IPS-NIHi7 (cell line): ENCODE results near the gene BLACAT1.

Experiments
- DNase-seq: peaks from one replicate; pipeline ENCODE4 v3.0.0; 2012; ENCODE audit warnings: mixed read lengths; ENCODE audit errors: extremely low spot score

The BLACAT1 gene

DNA sequence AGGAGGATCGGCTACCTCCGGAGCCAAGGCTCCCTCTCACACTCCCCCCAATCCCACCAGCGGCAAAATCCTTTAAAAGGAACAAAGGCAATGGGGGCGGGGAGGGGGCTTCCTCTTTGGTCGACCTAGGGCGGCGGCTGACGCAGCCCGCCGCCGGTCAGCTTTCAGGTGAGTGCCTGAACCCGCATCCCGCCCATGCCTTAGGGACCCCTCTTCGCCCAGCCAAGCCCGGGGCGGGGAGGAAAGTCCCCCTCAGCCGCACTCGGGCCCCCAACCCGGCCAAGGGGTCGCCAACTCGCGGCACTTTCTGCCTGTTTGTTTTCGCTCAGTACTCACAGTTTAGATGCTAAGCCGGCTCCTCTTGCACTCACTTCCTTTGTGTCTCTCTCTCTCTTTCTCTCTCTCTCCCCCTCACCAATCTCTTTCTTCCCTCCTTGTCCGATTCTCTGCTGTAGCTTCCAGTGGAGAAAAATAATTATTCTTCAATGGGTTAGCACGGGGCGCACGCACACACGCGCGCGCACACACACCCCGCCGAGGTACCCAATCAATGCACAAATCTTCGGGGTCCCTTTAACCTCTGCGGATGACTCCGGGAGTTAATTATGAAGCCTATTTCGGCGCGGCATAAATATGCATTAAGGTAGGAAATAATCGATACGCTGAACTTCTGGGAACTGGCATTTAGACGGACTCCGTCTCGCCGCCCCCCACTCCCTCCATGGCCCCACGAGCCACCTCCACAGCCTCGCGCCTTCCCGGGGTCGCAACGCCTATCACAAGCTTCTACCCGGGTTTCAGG lies at the start of gene BLACAT1:
Gene BLACAT1 (minus strand): TSS at position 465 of the 802 bp plus-strand sequence.
- no peak for DNase-seq

DNA sequence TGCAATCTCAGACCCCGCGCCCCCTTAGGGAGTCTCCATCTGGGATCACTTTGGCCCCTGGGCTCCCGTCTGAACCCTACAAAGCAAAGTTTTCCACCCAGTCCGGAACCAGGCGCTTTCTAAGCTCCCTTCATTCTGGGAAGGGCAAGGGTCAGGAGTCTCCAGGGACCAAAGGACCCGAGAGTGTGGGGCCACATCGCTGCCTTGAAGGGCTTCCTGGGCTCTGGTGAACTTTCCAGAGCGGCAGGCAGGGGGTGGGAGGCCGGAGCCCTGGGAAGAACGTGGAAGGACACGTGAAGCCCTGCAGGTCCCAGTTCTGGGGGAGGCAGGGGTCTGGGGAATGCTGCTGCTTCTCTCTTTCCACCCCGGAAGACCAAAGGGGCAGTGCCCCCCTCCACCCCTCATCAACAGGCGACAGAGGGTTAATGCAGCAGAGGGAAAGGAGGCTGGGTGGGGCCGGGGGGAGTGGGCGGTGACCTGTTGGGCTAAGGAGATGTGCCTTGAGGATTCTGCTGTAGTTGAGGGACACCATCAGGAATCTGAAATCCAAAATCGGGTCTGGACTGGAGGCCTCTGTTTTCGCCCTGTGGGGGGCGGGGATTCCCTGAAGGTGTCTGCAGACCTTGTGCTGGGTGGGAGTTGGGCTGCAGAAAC lies 49.4 kb upstream of the BLACAT1 start:
- peak; percentile 56 for DNase-seq

DNA sequence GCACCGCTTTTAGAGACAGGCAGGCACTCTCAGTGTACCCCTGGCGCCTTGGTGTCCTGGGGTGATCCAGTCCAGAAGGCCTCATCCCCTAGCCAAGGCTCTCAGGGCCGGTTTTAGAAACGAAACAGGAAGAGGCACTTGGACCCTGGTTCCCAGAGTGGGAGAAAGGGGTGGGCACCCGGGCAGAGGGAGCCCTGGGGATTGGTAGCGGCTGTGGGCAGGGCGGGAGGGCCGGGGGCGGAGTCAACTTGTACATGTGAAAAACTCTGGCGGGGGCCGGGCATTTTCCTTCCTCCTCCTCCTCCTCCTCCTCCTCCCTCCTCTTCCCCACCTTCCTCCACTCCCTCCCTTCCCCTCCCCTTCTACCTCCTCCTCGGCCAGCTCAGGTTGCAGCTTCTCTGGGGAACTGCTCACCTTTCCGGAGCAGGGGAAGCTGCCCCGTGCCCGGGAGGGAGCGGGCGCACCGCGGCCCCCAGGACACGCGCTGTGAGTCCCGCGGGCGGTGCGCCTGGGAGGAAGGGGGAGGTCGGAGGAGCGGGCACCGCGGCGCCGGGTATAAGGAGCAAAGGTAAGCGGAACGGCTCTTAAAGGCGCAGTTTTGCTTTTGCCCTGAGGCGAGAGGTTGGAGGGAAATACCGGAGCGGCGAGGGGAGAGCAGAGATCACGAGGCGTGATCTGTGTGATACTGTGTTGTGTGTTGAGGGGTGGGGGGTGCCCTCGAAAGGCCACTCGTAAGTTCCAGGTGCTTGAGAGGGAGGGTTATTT lies 48.6 kb upstream of the BLACAT1 start, which contains the start of gene CDK18:
Gene CDK18 (plus strand): TSS at position 359 of the 765 bp plus-strand sequence. CDS start 18,499 bp downstream, outside the sequence.
- DNase-seq, result peak; percentile 89

DNA sequence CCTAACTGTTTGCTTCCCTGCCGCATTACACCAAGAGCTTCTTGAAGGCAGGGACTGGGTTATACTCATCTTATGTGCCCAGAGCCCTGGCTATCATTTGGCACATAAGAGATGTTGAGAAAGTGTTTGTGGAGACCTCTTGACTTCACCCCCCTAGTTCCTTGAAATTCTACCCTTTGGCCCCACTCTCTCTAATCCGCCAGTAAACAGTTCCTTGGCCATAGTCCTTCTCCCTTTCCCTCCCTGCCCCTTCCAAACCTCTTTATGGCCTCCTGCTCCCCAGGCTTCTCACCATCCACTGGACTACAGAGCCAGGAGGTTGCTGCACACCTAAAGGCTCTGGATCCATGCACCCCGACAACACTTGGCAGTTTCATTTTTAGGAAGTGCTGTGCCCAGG lies 47.1 kb upstream of the BLACAT1 start:
- no peak for DNase-seq

DNA sequence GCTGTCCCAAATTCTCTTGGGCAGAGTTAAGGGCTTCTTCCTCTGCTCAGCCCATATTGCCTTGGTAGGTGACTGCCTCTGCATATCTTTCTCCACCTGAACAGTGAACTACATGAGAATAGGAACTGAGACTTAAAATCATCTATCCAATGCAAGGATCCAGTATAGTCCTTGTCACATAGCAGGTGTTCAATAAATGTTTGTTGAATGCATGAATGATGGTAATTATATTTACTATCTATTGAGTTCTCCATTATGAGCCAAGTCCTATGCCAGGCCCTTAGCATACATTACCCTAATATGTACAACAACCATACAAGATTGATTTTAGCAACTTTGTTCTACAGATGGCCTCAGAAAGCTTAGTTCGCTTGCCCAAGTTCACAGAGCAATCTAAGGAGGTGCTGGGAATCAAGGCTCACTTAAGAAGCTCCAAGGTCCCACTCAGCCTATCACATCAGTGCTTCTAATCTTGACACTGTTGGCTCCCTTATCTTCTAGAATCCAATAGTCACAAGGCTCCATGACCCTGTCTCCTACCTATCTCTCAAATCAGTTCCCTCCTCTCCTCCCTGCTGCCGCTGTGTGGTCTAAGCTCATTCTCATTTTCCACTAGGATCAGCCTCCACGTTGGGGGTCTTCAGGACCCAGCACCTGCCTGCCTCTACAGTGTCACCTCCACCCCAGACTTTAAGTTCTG lies 46.4 kb upstream of the BLACAT1 start:
- no peak for DNase-seq

DNA sequence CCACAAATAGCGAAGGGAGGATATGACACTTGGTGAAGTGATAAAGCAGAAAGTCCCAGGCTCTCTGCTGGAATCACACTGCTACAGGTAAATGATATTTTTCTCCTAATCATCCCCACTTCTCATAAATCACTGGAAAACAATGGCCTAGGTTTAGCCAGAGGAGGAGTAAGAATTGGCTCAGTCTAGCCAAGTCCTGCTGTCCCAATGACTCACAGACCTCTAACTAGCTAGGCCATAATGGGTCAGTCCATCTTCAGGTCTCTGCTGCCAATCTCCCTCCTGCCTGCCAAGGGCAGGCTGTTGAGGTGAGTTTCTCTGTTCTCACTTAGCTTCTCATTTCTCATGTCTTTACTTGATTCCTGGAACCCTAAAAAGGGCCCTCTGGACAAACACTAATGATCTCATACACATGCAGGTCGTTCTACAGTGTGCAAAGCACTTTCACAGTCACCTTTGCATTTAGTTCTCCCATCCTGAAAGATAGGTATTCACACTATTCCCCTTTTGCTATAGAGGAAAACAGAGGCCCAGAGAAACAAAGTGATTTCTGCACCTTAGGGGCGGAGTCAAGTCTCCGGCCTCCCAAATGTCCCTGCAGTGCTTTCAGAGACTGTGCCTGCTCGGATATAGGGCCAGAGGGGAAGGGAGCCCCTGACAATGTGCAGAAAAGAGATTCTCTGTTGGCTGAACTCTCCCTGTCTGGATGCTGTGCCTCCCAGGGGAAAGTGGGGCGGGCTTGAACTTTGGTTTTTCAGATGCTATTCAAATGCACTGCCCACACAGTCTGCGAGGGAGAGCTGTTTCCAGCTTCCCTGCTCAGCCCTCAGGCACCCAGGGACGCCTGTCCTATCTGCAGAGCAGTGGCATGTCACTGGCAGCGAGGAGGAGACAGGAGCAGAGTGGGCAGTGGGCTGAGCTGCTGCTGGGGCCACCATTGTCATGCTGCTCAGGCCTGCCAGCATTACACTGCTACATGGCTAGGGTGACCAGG lies 44.7 kb upstream of the BLACAT1 start:
- DNase-seq, result no peak

DNA sequence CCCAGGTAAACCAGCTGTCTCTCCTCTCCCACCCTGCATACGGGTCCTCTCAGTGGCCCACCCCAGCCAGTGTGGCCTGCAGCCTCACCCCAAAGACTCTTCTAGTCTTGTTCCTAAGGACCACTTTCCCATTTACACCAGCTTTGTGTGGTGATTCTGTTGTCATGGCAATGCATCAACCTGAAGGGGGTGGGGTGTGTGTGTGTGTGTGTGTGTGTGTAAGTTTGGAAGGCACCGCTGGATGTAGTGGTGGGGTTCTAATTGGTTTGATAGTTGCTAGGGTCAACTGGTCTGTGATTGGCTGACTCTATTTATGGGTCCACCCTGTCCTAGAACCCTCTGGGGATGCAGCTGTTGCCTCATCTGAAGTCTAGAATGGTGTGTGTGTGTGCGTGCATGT lies 43.9 kb upstream of the BLACAT1 start:
- no peak for DNase-seq

DNA sequence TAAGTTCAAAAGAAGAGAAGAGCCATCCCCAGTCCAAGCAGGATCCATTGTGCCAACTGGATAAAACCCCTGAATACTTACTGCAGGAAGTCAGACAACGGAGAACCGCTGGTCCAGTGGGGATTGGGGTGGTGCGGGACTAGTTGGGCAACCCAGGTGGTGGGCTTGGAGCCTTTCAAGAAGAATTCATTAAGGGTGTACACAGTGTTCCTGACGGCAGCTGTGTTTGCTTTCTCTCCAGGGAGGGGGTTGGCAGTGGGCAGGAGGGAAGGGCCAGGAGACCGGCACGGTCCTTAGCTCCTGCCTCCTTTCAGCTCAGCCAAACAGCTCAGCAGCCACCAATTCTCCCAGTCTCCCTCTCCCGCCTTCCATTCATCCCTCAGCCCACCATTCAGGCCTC lies 41.5 kb upstream of the BLACAT1 start:
- no peak for DNase-seq

DNA sequence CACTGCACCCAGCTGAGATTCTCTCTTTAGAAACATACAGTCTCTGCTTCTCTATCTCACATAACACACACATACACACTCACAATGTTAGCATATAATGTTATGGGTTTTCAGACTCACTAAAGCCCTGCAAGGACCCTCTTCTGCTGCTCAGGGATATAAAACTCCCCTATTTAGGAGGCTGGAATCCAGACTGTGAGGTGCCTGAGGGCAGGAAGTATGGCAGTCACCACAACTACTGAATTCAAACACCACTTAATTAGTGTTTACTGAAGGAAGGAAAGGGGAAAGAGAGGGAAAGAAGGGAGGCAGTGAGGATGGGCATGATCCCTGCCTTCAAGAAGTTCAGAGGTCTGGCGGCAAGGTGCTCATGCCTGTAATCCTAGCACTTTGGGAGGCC lies 40.8 kb upstream of the BLACAT1 start:
- no peak for DNase-seq

DNA sequence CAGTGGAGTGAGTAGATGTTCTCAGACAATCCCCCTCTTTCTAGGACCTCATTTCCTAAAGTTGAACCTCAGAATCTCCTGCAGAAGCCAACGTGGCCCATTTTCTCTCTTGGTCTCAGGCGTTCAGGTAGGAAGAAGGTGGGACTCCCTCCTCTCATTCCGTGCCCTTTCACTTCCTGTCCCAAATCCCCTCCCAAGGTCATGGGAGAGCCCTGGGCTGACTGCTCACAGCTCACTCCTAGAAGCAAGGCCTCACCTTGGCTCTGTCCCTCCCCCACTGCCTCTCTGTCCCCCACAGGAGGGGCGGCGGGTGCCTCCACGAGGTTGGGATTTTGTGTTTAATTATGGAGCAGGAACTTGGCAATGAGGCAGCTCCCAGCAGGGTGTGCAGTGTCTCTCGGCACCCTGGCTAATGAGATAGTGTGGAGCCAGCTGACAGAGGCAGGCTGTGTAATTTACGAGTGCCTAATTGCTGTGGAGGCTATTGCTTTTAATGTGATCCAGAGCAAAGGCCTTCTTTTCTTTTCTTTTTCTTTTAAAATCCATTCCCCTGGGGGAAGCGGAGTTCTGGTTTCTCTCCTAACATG lies 39.5 kb upstream of the BLACAT1 start:
- DNase-seq, result no peak

DNA sequence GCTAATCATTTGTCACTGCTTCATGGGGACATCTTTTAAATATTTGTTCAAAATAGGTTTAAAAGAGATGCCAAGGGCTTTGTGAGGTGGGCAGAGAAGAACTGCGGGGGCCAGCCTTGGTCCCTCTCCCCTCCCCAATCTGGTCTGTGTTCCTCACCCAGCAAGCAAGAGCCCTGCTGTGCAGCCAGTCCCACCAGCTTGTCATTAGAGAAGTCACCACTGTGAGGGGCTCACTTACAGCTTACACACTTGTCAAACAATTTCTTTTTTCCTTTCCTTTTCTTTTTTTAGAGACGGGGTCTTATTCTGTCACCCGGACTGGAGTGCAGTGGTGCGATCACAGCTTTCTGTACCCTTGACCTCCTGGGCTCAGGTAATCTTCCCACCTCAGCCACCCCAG lies 38.3 kb upstream of the BLACAT1 start:
- no peak for DNase-seq

DNA sequence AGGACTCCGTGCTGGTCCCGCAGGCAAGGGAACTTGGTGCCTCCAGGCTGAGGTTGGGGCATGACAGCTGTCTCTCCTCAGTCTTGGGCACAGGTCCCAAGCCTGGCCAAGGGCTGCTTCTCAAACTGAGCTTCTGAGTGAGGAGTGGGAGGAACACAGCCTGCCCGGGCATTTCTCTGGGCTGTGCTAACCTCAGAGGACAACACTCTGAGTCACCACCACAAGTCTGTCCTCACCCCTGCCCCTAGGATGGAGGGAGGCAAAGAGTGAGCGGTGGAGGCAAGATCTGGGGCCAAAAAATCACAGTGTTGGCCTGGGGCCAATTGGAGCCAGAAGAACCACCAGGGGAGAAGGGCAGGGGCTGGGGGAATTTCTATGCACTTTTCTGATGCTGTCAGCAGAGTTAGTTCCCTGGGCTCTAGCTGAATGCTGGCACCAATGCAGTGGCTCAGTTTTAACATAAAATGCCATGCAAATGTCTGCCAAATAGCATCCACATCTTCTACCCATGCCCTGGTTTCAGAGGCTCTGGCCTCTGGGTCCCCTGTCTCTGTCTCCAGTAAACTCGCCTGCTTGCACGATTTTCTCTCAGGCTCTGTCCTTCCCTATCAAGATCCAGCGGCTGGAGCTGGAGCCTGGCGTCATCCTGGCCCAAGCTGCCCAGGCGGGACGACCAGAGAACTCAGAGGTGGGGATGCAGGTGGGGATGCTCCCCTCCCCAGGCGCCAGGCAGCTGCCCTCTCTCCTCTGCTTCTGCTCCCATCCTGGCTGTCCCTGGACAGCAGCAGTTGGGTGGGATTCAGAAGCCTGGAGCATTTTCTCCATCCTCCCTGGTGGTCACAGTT lies 37.6 kb upstream of the BLACAT1 start:
- no peak for DNase-seq

DNA sequence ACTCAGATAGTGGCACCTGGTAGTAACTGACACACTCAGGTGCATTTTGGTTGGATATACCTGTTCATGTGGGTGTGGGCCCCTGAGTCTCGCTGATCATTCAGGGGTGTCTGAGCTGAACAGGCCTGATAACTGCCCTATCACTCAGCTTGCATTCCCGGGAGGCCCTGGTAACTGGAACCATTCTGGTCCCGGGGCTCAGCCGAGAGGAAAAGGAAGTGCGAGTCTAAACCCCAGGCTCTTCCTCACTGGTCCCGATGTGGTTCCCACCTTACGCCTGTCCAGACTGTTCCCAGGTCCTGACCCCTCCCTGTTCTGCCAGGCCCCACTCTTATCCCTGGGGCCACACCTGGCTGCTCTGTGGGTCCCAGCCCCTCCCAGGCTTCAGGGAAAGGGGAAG lies 36.9 kb upstream of the BLACAT1 start:
- no peak for DNase-seq

DNA sequence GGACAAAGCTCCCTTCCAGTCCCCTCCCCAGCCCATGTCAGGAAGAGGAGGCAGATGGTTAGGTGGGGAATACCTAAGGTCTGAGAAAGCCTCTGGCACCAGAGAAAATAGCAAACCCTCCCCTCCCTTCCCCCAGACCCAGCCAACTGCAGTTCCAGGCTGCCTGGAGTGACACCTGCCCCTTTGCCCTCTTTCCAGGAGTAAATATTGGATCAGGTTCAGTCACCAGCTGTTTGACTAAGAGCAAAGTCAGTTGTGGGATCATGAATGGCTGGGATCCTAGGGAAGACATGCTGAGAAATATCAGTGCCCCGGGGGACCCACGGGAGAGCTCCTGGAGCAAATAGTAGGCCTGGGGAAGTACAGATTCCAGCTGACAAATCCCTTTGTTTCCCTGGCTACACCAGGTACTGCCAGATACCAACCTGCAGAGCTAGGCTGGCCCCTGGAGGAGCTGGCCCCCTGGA lies 36.4 kb upstream of the BLACAT1 start:
- DNase-seq, result no peak

DNA sequence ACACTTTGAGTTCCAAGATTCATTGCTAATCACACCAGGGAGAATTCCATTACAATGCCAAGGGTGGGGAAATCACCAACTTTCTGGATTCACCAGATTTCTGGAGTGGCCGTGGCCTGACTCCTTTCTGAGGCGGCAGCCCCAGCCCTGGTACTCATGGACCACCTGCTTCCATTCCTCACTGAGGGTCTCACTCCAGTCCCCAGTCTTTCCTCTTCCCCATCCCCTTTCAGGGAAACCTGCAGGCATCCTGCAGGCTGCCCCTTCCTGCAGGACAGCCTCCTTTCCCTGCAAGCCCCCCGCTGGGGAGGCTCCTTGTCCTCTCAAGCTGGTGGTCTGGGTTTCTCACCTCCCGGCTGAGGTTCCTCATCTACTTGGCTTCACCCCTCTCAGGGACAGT lies 35.9 kb upstream of the BLACAT1 start:
- DNase-seq, result no peak

DNA sequence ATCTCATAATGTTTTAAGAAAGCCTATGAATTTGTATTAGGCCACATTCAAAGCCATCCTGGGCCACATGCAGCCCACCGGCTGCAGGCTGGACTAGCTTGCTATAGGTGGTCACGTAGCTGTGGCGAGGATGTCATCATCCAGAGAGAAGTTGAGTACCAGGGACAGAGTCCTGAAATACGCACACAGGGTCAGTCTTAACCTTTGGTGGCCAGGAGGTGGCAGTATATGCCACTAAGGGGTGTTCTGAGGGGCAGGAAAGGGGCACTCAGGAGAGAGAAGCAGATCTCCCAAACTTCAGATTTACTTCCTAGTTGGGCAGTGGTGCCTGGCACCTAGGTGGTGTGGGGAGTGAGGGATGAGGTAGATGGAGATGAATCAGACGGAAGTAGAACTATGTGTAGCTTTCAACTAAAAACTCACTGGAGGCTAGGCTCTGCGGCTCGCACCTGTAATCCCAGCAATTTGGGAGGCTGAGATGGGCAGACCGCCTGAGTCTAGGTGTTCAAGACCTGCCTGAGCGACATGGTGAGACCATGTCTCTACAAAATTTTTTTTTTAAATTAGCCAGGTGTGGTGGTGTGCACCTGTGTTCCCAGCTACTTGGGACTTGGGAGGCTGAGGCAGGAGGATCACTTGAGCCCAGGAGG lies 32.4 kb upstream of the BLACAT1 start:
- DNase-seq, result peak; percentile 88

DNA sequence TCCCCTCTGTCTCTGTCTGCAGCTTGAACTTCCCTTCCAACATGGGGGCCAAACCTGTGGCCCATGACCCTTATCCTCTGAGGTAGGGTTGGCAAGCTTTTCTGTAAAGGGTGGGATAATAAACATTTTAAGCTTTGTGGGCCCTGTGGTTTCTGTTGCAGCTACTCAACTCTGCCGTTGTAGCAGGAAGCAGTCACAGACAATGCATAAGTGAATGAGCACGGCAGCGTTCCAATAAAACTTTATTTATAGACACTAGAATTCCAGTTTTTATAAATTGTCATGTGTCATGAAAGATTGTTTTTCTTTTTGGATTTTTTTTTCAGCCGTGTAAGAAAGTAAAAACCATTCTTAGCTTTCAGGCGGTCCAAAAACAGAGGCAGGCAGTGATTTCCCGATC lies 30.4 kb upstream of the BLACAT1 start:
- DNase-seq, result no peak
